CD4-positive, CD25-positive, alpha-beta regulatory T cell (primary cell): ENCODE results near the gene RASGRP2. TPM values are rescaled to one million over a fixed set of nuclear protein-coding genes. Genes with fewer than 3 reads are reported as not detected.

Experiments
- ATAC-seq, 2 donors: fragments of 150-1000 bp; cut with Tn5 transposase; one replicate each; pipeline ENCODE4 v1.10.0; 2021; ENCODE audit warnings: low read depth in 2 of 2, moderate number of reproducible peaks in 2 of 2, moderate library complexity in 1 of 2
- DNase-seq, 3 donors: peaks; one replicate each; pipeline versions ENCODE4 v3.0.0 to v3.0.0-alpha.2; 2012 to 2022; ENCODE audit warnings: mixed read lengths in 1 of 3
- H3K27ac ChIP-seq: one replicate; pipeline ENCODE4 v1.7.0; 2013; ENCODE audit warnings: mild to moderate bottlenecking, low read length; ENCODE audit not compliant: insufficient read depth, poor library complexity, severe bottlenecking
- H3K27me3 ChIP-seq: one replicate; pipeline ENCODE4 v1.7.0; 2013; ENCODE audit warnings: low read length; ENCODE audit not compliant: control insufficient read depth, insufficient read depth
- H3K36me3 ChIP-seq: one replicate; pipeline ENCODE4 v1.7.0; 2013; ENCODE audit warnings: mild to moderate bottlenecking, low read length, moderate library complexity; ENCODE audit not compliant: control insufficient read depth, insufficient read depth
- H3K4me1 ChIP-seq: 2 replicates; pipeline ENCODE4 v1.7.0; 2013; ENCODE audit warnings: mild to moderate bottlenecking, low read length; ENCODE audit not compliant: insufficient read depth, control insufficient read depth, poor library complexity, severe bottlenecking
- H3K4me3 ChIP-seq: one replicate; pipeline ENCODE4 v1.7.0; 2013; ENCODE audit warnings: low read depth, mild to moderate bottlenecking, low read length, moderate library complexity
- H3K9me3 ChIP-seq, 2 experiments: 1 replicate in 1 of 2; 2 replicates in 1 of 2; pipeline ENCODE4 v1.7.0; 2013; ENCODE audit warnings: low read length in 2 of 2, mild to moderate bottlenecking in 1 of 2, moderate library complexity in 1 of 2; ENCODE audit not compliant: control insufficient read depth in 2 of 2
- H3K27ac Mint-ChIP-seq, 3 donors: one replicate each; pipeline ENCODE4 v1.8.0; 2020 to 2022; ENCODE audit warnings: mild to moderate bottlenecking in 3 of 3, mixed read lengths in 3 of 3, moderate library complexity in 2 of 3
- H3K27me3 Mint-ChIP-seq: one replicate; pipeline ENCODE4 v1.8.0; 2022; ENCODE audit warnings: mild to moderate bottlenecking, mixed read lengths
- H3K36me3 Mint-ChIP-seq: one replicate; pipeline ENCODE4 v1.8.0; 2020; ENCODE audit warnings: mixed read lengths
- H3K4me1 Mint-ChIP-seq, 4 donors: one replicate each; pipeline ENCODE4 v1.8.0; 2020 to 2022; ENCODE audit warnings: mixed read lengths in 4 of 4, mild to moderate bottlenecking in 1 of 4
- H3K4me3 Mint-ChIP-seq, 4 donors: one replicate each; pipeline ENCODE4 v1.8.0; 2020 to 2022; ENCODE audit warnings: mild to moderate bottlenecking in 4 of 4, mixed read lengths in 4 of 4, moderate library complexity in 3 of 4
- H3K9me3 Mint-ChIP-seq, 7 donors: one replicate each; pipeline ENCODE4 v1.8.0; 2020 to 2022; ENCODE audit warnings: mixed read lengths in 7 of 7, mild to moderate bottlenecking in 3 of 7, moderate library complexity in 2 of 7
- polyA plus RNA-seq, 4 donors: library from polyadenylated mRNA; unstranded; fragments of 300-500 nt; fragmentation: Illumina TruSeq; gene quantifications; one replicate each; pipeline ENCODE4 v1.2.3, GENCODE V29; 2021
- total RNA-seq: library from RNA; stranded (reverse); gene quantifications from one replicate; pipeline ENCODE4 v1.2.3, GENCODE V29; 2022

Gene RASGRP2
- total and polyA plus RNA-seq, 5 donors from 2014 or later: 140 to 570 (median 169) TPM

GRCh38 chr11:64758330-64759079, 14.6 kb upstream of the RASGRP2 start:
- H3K9me3 Mint-ChIP-seq: peaks cover 0 to 2% (median 0%) of the 10 kb centered on the region in 7 donors
- peaks cover 21% of the 10 kb centered on the region for H3K36me3 Mint-ChIP-seq
- DNase-seq (no peak), ATAC-seq (no peak)
- H3K36me3 ChIP-seq: peaks cover 14% of the 10 kb centered on the region
- peaks cover 13 to 61% (median 26%) of the 10 kb centered on the region in 4 donors for H3K4me1 Mint-ChIP-seq
- peak overlapping the region in 2 of 4 donors; percentile 4 to 22 for H3K4me3 Mint-ChIP-seq
- no peaks in the 10 kb centered on the region for H3K9me3 ChIP-seq
- peak overlapping the region in 1 of 3 donors; percentile 36 for H3K27ac Mint-ChIP-seq
- H3K4me1 ChIP-seq: peaks cover 50% of the 10 kb centered on the region
- H3K27me3 ChIP-seq: no peaks in the 10 kb centered on the region
- H3K27ac ChIP-seq: no peak overlapping the region
- H3K27me3 Mint-ChIP-seq: no peaks in the 10 kb centered on the region
- no peak overlapping the region for H3K4me3 ChIP-seq

GRCh38 chr11:64757549-64758329, 13.8 kb upstream of the RASGRP2 start:
- ATAC-seq: no peak
- H3K4me1 ChIP-seq: peaks cover 42% of the 10 kb centered on the region
- DNase-seq: no peak
- H3K36me3 ChIP-seq: peaks cover 6% of the 10 kb centered on the region
- Mint-ChIP-seq H3K4me3 (no peak overlapping the region), H3K36me3 (peaks cover 16% of the 10 kb centered on the region), H3K27me3 (no peaks in the 10 kb centered on the region), H3K27ac (peak overlapping the region; percentile 52 to 56 (median 55)), H3K9me3 (peaks cover 0 to 2% (median 0%) of the 10 kb centered on the region in 7 donors), H3K4me1 (peaks cover 8 to 59% (median 20%) of the 10 kb centered on the region in 4 donors)
- no peaks in the 10 kb centered on the region for H3K9me3 ChIP-seq
- H3K27me3 ChIP-seq: no peaks in the 10 kb centered on the region
- H3K27ac ChIP-seq: no peak overlapping the region
- H3K4me3 ChIP-seq: no peak overlapping the region

GRCh38 chr11:64755681-64756361, 11.9 kb upstream of the RASGRP2 start:
- H3K27ac Mint-ChIP-seq: peak overlapping the region in 1 of 3 donors; percentile 51

GRCh38 chr11:64754919-64755662, 11.1 kb upstream of the RASGRP2 start:
- Histone ChIP-seq H3K27ac (no peak overlapping the region), H3K9me3 (no peaks in the 10 kb centered on the region), H3K36me3 (peaks cover 9% of the 10 kb centered on the region), H3K4me1 (peaks cover 22% of the 10 kb centered on the region), H3K4me3 (no peak overlapping the region), H3K27me3 (no peaks in the 10 kb centered on the region)
- ATAC-seq: no peak
- peaks cover 5 to 57% (median 6%) of the 10 kb centered on the region in 4 donors for H3K4me1 Mint-ChIP-seq
- H3K36me3 Mint-ChIP-seq: peaks cover 19% of the 10 kb centered on the region
- H3K4me3 Mint-ChIP-seq: no peak overlapping the region
- H3K27ac Mint-ChIP-seq: peak overlapping the region in 1 of 3 donors; percentile 46
- H3K27me3 Mint-ChIP-seq: no peaks in the 10 kb centered on the region
- peaks cover 0 to under 1% (median 0%) of the 10 kb centered on the region in 7 donors for H3K9me3 Mint-ChIP-seq
- DNase-seq: no peak

More at GRCh38 chr11:64755681-64756361, 11.9 kb upstream of the RASGRP2 start:
- no peak overlapping the region for H3K4me3 Mint-ChIP-seq
- DNase-seq (no peak), ATAC-seq (no peak)
- Histone ChIP-seq H3K36me3 (peaks cover 9% of the 10 kb centered on the region), H3K4me3 (no peak overlapping the region), H3K27ac (no peak overlapping the region), H3K9me3 (no peaks in the 10 kb centered on the region), H3K27me3 (no peaks in the 10 kb centered on the region), H3K4me1 (peaks cover 23% of the 10 kb centered on the region)
- no peaks in the 10 kb centered on the region for H3K27me3 Mint-ChIP-seq
- H3K36me3 Mint-ChIP-seq: peaks cover 18% of the 10 kb centered on the region
- H3K9me3 Mint-ChIP-seq: no peaks in the 10 kb centered on the region
- H3K4me1 Mint-ChIP-seq: peaks cover under 1 to 57% (median 5%) of the 10 kb centered on the region in 4 donors

- Histone ChIP-seq H3K27me3 (no peaks in the 10 kb centered on the region), H3K27ac (no peak overlapping the region), H3K9me3 (no peaks in the 10 kb centered on the region), H3K4me3 (no peak overlapping the region), H3K4me1 (peaks cover 14% of the 10 kb centered on the region), H3K36me3 (peaks cover 9% of the 10 kb centered on the region)
- Mint-ChIP-seq H3K27me3 (no peaks in the 10 kb centered on the region), H3K36me3 (peaks cover 19% of the 10 kb centered on the region), H3K4me1 (peaks cover 4 to 50% (median 7%) of the 10 kb centered on the region in 4 donors), H3K9me3 (peaks cover 0 to 1% (median 0%) of the 10 kb centered on the region in 7 donors), H3K4me3 (no peak overlapping the region), H3K27ac (peak overlapping the region in 1 of 3 donors; percentile 64)
- ATAC-seq (no peak), DNase-seq (no peak)
Measured at GRCh38 chr11:64754124-64754918, 10.4 kb upstream of the RASGRP2 start.

GRCh38 chr11:64753380-64754123, 9.6 kb upstream of the RASGRP2 start:
- ATAC-seq (no peak), DNase-seq (no peak)
- H3K9me3 Mint-ChIP-seq: peaks cover 0 to 1% (median 0%) of the 10 kb centered on the region in 7 donors
- H3K36me3 Mint-ChIP-seq: peaks cover 19% of the 10 kb centered on the region
- H3K4me1 Mint-ChIP-seq: peaks cover 4 to 43% (median 7%) of the 10 kb centered on the region in 4 donors
- Histone ChIP-seq H3K27ac (no peak overlapping the region), H3K4me3 (no peak overlapping the region), H3K36me3 (peaks cover 9% of the 10 kb centered on the region), H3K9me3 (no peaks in the 10 kb centered on the region), H3K27me3 (no peaks in the 10 kb centered on the region), H3K4me1 (peaks cover 10% of the 10 kb centered on the region)
- no peak overlapping the region for H3K4me3 Mint-ChIP-seq
- peak overlapping the region in 1 of 3 donors; percentile 64 for H3K27ac Mint-ChIP-seq
- no peaks in the 10 kb centered on the region for H3K27me3 Mint-ChIP-seq
